Gastroesophageal sphincter (tissue), 4 donors: ENCODE measurements around the gene GRAMD2B. TPM values are rescaled to one million over a fixed set of nuclear protein-coding genes. Genes with fewer than 3 reads are reported as not detected.

Experiments
- ATAC-seq: fragments of 150-250 bp; one replicate; pipeline ENCODE4 v1.9.1; 2016; ENCODE audit warnings: mild to moderate bottlenecking, moderate library complexity
- H3K27ac ChIP-seq, 4 donors: fragments of 200-600 bp; sonication (generic) in 3 of 4; 1 replicate in 3 of 4; 2 replicates in 1 of 4; pipeline ENCODE4 v1.5.1; 2016 to 2019
- H3K27me3 ChIP-seq: fragments of 200-600 bp; sonication (generic); one replicate; pipeline ENCODE4 v1.5.1; 2019
- H3K36me3 ChIP-seq, 2 donors: fragments of 200-600 bp; sonication (generic); one replicate each; pipeline ENCODE4 v1.5.1; 2019; ENCODE audit warnings: control low read depth in 1 of 2
- H3K4me1 ChIP-seq, 3 donors: fragments of 200-600 bp; sonication (generic); 1 replicate in 2 of 3; 2 replicates in 1 of 3; pipeline ENCODE4 v1.5.1; 2016 to 2019; ENCODE audit warnings: control low read depth in 2 of 3
- H3K4me3 ChIP-seq, 2 donors: fragments of 200-600 bp; sonication (generic); one replicate each; pipeline ENCODE4 v1.5.1; 2019; ENCODE audit warnings: mild to moderate bottlenecking in 1 of 2, moderate library complexity in 1 of 2
- H3K9me3 ChIP-seq, 3 donors: fragments of 200-600 bp; sonication (generic); one replicate each; pipeline ENCODE4 v1.5.1; 2017 to 2019; ENCODE audit warnings: control low read depth in 2 of 3
- EP300 ChIP-seq: sonication (generic); formaldehyde crosslinking; IDR thresholded peaks from one replicate; pipeline ENCODE4 v1.6.1; 2017; ENCODE audit warnings: antibody characterized with exemption, mild to moderate bottlenecking
- POLR2A ChIP-seq, 2 donors: fragments of 450-650 bp; IDR thresholded peaks; one replicate each; pipeline ENCODE4 v1.6.1; 2017; ENCODE audit warnings: antibody characterized with exemption in 2 of 2, mild to moderate bottlenecking in 2 of 2, moderate library complexity in 1 of 2
- POLR2AphosphoS5 ChIP-seq: sonication (generic); formaldehyde crosslinking; IDR thresholded peaks from one replicate; pipeline ENCODE4 v1.6.1; 2017; ENCODE audit warnings: antibody characterized with exemption
- WGBS, 2 donors: methylation state at CpG; one replicate each; pipeline ENCODE4 v1.1.5; 2018; ENCODE audit warnings: low coverage in 1 of 2; 5-methylcytosine and 5-hydroxymethylcytosine counted together
- total RNA-seq, 4 donors: library from RNA; depleted of rRNA; stranded (reverse); fragments of >200 nt; gene quantifications; one replicate each; pipeline ENCODE4 v1.1.0, GENCODE V29; 2016
- TF ChIP-seq, protein P1 (sequence below), 4 experiments: fragments of 200-600 bp in 2 of 4; fragments of 450-650 bp in 2 of 4; sonication (generic) in 1 of 4; IDR thresholded peaks; one replicate each; pipeline ENCODE4 v1.5.1; 2017 to 2019; ENCODE audit warnings: antibody characterized with exemption in 4 of 4, mild to moderate bottlenecking in 2 of 4, moderate library complexity in 2 of 4

The GRAMD2B gene
- total RNA-seq, 4 donors from 2014 or later = 47.7 to 66.0 (median 53.2) TPM

- peak overlapping the region in 2 of 4 donors; percentile 76 to 83 for H3K27ac ChIP-seq
- no peak overlapping the region for H3K4me3 ChIP-seq
- TF ChIP-seq POLR2AphosphoS5 (no peak), EP300 (no peak), POLR2A (IDR thresholded peaks at IDR 0.05) (no peak)
- TF ChIP-seq, protein P1, sequence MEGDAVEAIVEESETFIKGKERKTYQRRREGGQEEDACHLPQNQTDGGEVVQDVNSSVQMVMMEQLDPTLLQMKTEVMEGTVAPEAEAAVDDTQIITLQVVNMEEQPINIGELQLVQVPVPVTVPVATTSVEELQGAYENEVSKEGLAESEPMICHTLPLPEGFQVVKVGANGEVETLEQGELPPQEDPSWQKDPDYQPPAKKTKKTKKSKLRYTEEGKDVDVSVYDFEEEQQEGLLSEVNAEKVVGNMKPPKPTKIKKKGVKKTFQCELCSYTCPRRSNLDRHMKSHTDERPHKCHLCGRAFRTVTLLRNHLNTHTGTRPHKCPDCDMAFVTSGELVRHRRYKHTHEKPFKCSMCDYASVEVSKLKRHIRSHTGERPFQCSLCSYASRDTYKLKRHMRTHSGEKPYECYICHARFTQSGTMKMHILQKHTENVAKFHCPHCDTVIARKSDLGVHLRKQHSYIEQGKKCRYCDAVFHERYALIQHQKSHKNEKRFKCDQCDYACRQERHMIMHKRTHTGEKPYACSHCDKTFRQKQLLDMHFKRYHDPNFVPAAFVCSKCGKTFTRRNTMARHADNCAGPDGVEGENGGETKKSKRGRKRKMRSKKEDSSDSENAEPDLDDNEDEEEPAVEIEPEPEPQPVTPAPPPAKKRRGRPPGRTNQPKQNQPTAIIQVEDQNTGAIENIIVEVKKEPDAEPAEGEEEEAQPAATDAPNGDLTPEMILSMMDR (IDR thresholded peaks at IDR 0.05) = no peak
- no peaks in the 10 kb centered on the region for H3K9me3 ChIP-seq
- WGBS, 2 donors = 54 to 67% methylated on average over 3 of the region's 3 CpGs
- no peaks in the 10 kb centered on the region for H3K27me3 ChIP-seq
- H3K36me3 ChIP-seq = no peaks in the 10 kb centered on the region
- no peak for ATAC-seq
- H3K4me1 ChIP-seq = peaks cover 14 to 36% (median 18%) of the 10 kb centered on the region in 3 donors
Observed at GRCh38 chr5:126413856-126414255, 9.4 kb upstream of the GRAMD2B start.

DNA sequence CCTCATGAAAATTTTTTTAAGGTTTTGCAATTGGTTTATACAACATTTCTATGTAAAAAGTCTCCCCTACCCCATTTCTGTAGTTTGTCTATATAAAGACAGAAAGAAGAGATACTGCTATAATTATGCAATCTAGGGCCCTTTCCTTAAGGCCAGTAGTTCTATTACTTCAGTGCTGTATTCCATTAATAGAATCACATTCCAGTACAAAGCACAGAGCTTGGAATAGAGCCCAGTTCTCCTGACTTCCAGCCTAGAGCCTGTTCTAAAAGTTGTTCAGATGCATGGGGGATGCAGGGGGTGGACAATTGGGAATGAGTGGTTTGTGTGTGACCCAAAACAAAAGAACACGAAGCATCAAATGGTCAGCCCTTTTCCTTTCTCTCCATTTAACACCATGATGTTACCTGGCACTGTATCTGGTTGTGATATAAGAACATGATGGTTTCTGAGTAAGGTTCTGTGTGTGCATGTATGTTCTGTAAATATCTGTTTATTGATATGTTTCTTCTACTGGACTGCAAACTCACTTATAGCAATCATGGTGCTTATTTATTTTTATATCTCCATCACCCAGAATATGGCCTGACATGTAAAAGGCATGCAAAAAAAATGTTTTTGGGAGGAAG lies 8.2 kb upstream of the GRAMD2B start:
- Histone ChIP-seq H3K27me3 (no peaks in the 10 kb centered on the region), H3K4me3 (no peak overlapping the region), H3K4me1 (peaks cover 14 to 36% (median 18%) of the 10 kb centered on the region in 3 donors), H3K27ac (peak overlapping the region; percentile 76 to 89 (median 80)), H3K36me3 (no peaks in the 10 kb centered on the region), H3K9me3 (no peaks in the 10 kb centered on the region)
- ATAC-seq = peak; percentile 90
- TF ChIP-seq, protein P1 (IDR thresholded peaks at IDR 0.05) = no peak
- peak; percentile 66 for TF ChIP-seq POLR2AphosphoS5
- WGBS, 2 donors = 0 to 33% methylated on average over 1 of the region's 1 CpG

DNA sequence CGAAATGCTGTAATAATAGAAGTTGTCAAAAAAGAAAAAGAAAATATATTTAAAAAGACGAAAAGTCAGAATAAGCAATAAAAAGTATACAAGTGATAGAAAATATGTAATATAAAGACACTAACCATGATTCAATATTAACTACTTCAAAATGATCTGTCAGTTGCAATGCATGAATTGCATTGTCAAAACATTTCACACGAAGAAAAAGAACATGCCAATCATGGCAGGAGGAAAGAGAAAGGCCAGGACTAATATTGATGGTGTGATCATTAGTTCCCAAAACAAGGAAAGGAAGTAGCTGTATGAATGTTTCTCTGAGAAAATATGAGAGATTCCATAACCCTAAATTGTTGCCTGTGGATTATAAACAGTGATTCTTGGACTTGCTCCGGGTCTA lies 7.4 kb upstream of the GRAMD2B start:
- H3K4me3 ChIP-seq = no peak overlapping the region

GRCh38 chr5:126416266-126416925 lies 6.8 kb upstream of the GRAMD2B start:
- Histone ChIP-seq H3K36me3 (no peaks in the 10 kb centered on the region), H3K4me3 (no peak overlapping the region), H3K27me3 (no peaks in the 10 kb centered on the region), H3K9me3 (no peaks in the 10 kb centered on the region), H3K4me1 (peaks cover 14 to 36% (median 18%) of the 10 kb centered on the region in 3 donors), H3K27ac (peak overlapping the region; percentile 69 to 89 (median 80))
- ATAC-seq = no peak
- TF ChIP-seq POLR2AphosphoS5 (no peak), EP300 (no peak), POLR2A (IDR thresholded peaks at IDR 0.05) (no peak)
- TF ChIP-seq, protein P1 (IDR thresholded peaks at IDR 0.05) = no peak
- WGBS, 2 donors = 89 to 91% methylated on average over 4 of the region's 4 CpGs

More for the DNA sequence above, 7.4 kb upstream of the GRAMD2B start:
- H3K27me3 ChIP-seq = no peaks in the 10 kb centered on the region
- no peak for ATAC-seq
- peaks cover 14 to 36% (median 18%) of the 10 kb centered on the region in 3 donors for H3K4me1 ChIP-seq
- H3K9me3 ChIP-seq = no peaks in the 10 kb centered on the region
- no peaks in the 10 kb centered on the region for H3K36me3 ChIP-seq
- H3K27ac ChIP-seq = peak overlapping the region; percentile 69 to 89 (median 80)
- TF ChIP-seq POLR2AphosphoS5 = no peak
- TF ChIP-seq POLR2A (IDR thresholded peaks at IDR 0.05) = no peak
- TF ChIP-seq, protein P1 (IDR thresholded peaks at IDR 0.05) = no peak
- no peak for TF ChIP-seq EP300
- WGBS, 2 donors = 21 to 42% methylated on average over 4 of the region's 4 CpGs
